Astrocyte (in vitro differentiated cells and primary cell): ENCODE results near the gene SLC8A2.

Source experiments
- CTCF ChIP-seq: IDR thresholded peaks from 2 replicates; pipeline ENCODE4 v1.5.1; 2011; ENCODE audit warnings: low read depth, mild to moderate bottlenecking, inconsistent platforms, low read length, moderate library complexity; ENCODE audit not compliant: insufficient read depth
- EZH2 ChIP-seq: IDR thresholded peaks from 2 replicates; pipeline ENCODE4 v1.6.1; 2012; ENCODE audit warnings: mild to moderate bottlenecking, low read length, inconsistent platforms; ENCODE audit not compliant: insufficient read depth

DNA sequence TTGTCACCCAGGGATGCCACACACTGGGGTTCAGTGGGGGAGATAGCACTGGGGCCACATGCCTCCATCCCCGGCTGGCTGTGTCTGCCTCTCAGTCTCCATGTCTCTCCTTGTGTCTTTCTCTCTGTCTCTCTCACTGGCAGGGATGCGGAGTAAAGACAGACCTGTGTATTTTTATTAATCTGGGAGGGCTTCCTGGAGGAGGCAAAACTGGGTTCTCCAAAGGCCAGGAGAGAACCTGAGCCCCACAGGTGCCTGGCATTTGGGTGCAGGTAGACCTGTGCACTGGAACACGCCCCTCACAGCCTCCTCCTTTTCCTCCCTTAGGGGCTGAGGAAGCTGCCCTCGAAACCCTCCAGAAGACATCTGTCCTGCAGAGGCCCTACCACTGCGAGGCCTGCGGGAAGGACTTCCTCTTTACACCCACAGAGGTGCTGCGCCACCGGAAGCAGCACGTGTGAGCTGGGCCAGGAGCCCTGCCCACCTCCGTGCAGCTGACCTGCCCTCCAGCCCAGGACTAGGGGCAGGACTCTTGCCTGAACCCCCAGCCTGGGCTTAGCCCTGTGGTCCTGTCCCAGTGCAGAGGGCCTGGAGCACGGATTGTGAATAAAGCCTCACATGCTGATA is 89.9 kb downstream of the SLC8A2 start:
- TF ChIP-seq CTCF (no peak), EZH2 (no peak)
